ENCODE results near the gene AFF2. TPM values are rescaled to one million over a fixed set of nuclear protein-coding genes. Genes with fewer than 3 reads are reported as not detected.

Gene AFF2
- total RNA-seq, 1 experiment from 2014 or later: 0.05 TPM

DNA sequence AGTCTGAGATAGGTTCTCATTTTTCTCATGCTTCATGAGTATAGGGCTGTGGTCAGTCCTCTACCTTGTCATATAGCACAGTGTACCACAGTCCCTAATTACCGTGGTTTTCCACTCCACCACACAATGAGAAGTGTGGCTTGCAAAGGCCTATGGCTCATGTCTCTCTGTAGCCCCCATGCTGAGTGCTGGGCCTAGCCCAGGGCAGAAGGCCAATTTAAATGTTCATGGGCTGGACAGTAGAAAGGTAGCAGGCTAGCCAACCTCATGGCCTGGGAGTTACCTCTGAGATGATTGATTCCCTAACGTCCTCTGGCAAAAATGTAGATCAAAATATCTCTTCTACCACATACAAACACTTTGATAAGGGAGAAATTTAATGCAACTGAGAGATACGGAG lies 222.5 kb downstream of the AFF2 start:
- no peak overlapping the region for H2AFZ ChIP-seq (ENCODE audit: low read depth, low read length, poor library complexity, severe bottlenecking)
- H3K9me3 ChIP-seq (ENCODE audit: control insufficient read depth in 1 of 2, insufficient read depth in 1 of 2, low read depth in 1 of 2, low read length in 2 of 2): no peaks in the 10 kb centered on the region; a peak in 1 of 4 replicates
- no peak overlapping the region for H3K9ac ChIP-seq (ENCODE audit: low read length)
- no peak for ATAC-seq
- H3K4me1 ChIP-seq (ENCODE audit: control insufficient read depth in 1 of 2, insufficient read depth in 2 of 2, low read length in 2 of 2): no peaks in the 10 kb centered on the region
- H4K20me1 ChIP-seq (ENCODE audit: insufficient read depth): no peaks in the 10 kb centered on the region
- H3K27me3 ChIP-seq (ENCODE audit: insufficient read depth, low read length): no peaks in the 10 kb centered on the region
- H3K4me2 ChIP-seq (ENCODE audit: low read length): no peak overlapping the region
- RAD21 ChIA-PET (ENCODE audit: low non-redundant PET in 1 of 2, low total read pairs in 2 of 2, uncharacterized antibody in 2 of 2, unreplicated experiment in 2 of 2): no interaction called here
- POLR2A ChIA-PET: no interaction called here
- no peak for TF ChIP-seq FOSL1 (IDR thresholded peaks at IDR 0.05; ENCODE audit: low read depth)
- TF ChIP-seq EGR1 (IDR thresholded peaks at IDR 0.05; ENCODE audit: low read depth): no peak
- TF ChIP-seq SP1 (IDR thresholded peaks at IDR 0.05; ENCODE audit: low read depth): no peak
- TF ChIP-seq, protein P1, sequence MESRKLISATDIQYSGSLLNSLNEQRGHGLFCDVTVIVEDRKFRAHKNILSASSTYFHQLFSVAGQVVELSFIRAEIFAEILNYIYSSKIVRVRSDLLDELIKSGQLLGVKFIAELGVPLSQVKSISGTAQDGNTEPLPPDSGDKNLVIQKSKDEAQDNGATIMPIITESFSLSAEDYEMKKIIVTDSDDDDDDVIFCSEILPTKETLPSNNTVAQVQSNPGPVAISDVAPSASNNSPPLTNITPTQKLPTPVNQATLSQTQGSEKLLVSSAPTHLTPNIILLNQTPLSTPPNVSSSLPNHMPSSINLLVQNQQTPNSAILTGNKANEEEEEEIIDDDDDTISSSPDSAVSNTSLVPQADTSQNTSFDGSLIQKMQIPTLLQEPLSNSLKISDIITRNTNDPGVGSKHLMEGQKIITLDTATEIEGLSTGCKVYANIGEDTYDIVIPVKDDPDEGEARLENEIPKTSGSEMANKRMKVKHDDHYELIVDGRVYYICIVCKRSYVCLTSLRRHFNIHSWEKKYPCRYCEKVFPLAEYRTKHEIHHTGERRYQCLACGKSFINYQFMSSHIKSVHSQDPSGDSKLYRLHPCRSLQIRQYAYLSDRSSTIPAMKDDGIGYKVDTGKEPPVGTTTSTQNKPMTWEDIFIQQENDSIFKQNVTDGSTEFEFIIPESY (IDR thresholded peaks at IDR 0.05; ENCODE audit: extremely low read depth, insufficient replicate concordance, low read length): no peak
- no peak for TF ChIP-seq POLR2A (IDR thresholded peaks at IDR 0.05; ENCODE audit: borderline replicate concordance, extremely low read depth, insufficient read depth, insufficient read length)
- no peak for TF ChIP-seq YY1 (IDR thresholded peaks at IDR 0.05; ENCODE audit: extremely low read depth, insufficient replicate concordance, low read depth, low read length)
- TF ChIP-seq TCF7L2 (IDR thresholded peaks at IDR 0.05; ENCODE audit: borderline replicate concordance, extremely low read depth, insufficient read depth, insufficient read length): no peak
- TF ChIP-seq, protein P2, sequence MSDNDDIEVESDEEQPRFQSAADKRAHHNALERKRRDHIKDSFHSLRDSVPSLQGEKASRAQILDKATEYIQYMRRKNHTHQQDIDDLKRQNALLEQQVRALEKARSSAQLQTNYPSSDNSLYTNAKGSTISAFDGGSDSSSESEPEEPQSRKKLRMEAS (IDR thresholded peaks at IDR 0.05): no peak
- TF ChIP-seq EZH2phosphoT487 (IDR thresholded peaks at IDR 0.05; ENCODE audit: borderline replicate concordance): no peak
- TF ChIP-seq JUND (IDR thresholded peaks at IDR 0.05): no peak
- TF ChIP-seq, protein P3, sequence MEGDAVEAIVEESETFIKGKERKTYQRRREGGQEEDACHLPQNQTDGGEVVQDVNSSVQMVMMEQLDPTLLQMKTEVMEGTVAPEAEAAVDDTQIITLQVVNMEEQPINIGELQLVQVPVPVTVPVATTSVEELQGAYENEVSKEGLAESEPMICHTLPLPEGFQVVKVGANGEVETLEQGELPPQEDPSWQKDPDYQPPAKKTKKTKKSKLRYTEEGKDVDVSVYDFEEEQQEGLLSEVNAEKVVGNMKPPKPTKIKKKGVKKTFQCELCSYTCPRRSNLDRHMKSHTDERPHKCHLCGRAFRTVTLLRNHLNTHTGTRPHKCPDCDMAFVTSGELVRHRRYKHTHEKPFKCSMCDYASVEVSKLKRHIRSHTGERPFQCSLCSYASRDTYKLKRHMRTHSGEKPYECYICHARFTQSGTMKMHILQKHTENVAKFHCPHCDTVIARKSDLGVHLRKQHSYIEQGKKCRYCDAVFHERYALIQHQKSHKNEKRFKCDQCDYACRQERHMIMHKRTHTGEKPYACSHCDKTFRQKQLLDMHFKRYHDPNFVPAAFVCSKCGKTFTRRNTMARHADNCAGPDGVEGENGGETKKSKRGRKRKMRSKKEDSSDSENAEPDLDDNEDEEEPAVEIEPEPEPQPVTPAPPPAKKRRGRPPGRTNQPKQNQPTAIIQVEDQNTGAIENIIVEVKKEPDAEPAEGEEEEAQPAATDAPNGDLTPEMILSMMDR (IDR thresholded peaks at IDR 0.05 in 2 of 3, conservative IDR thresholded peaks at IDR 0.05 in 1 of 3; ENCODE audit: borderline replicate concordance in 1 of 3, insufficient read depth in 1 of 3, low read depth in 2 of 3, low read length in 2 of 3): no peak
- TF ChIP-seq ELF1 (IDR thresholded peaks at IDR 0.05; ENCODE audit: borderline replicate concordance, low read depth): no peak
- no peak for TF ChIP-seq RAD21 (IDR thresholded peaks at IDR 0.05; ENCODE audit: low read depth)
- no TSS peak for BruUV-seq (replicated peaks)
- H3K79me2 ChIP-seq (ENCODE audit: insufficient read depth, low read length): no peaks in the 10 kb centered on the region
- no peak for DNase-seq (ENCODE audit: low read depth, low spot score)
- intact Hi-C loops (cut with micrococcal nuclease): no loop called here
- H3K9me2 ChIP-seq (ENCODE audit: insufficient read depth): no peaks in the 10 kb centered on the region
- H3K4me3 ChIP-seq (replicated peaks in 1 of 2; ENCODE audit: low read depth in 1 of 2, low read length in 2 of 2): no peak overlapping the region
- CTCF ChIA-PET: no interaction called here
- H3K27ac ChIP-seq (ENCODE audit: low read depth, low read length): no peak overlapping the region
- no peaks in the 10 kb centered on the region for H3K36me3 ChIP-seq (ENCODE audit: control insufficient read depth in 1 of 2, insufficient read depth in 2 of 2, low read length in 2 of 2)

Measured in HCT116 (cell line).